Measurements from ENCODE around the gene EFCAB6.

GRCh38 chr22:43823911-43824665 is 12.0 kb upstream of the EFCAB6 start:
- TF ChIP-seq CTCF (IDR thresholded peaks at IDR 0.05) (no peak), POLR2AphosphoS5 (IDR thresholded peaks at IDR 0.05) (no peak), POLR2A (IDR thresholded peaks at IDR 0.05) (no peak)

Data from gastroesophageal sphincter (tissue), 3 donors.